ENCODE data around the gene NCDN. TPM values are rescaled to one million over a fixed set of nuclear protein-coding genes. Genes with fewer than 3 reads are reported as not detected.

NCDN gene
- total RNA-seq, 2 experiments from 2014 or later = 22.2 to 30.1 TPM

- Histone ChIP-seq H3K4me3 (ENCODE audit: low read depth, low read length, poor library complexity, severe bottlenecking) (no peak overlapping the region), H3K36me3 (ENCODE audit: insufficient read depth, low read length) (peaks cover 38% of the 10 kb centered on the region), H4K20me1 (ENCODE audit: insufficient read depth, low read length) (no peaks in the 10 kb centered on the region), H2AFZ (ENCODE audit: low read length) (no peak overlapping the region), H3K9me3 (ENCODE audit: low read length) (no peaks in the 10 kb centered on the region), H3K4me2 (ENCODE audit: low read length) (peak overlapping the region; percentile 18; the same call in 1 of the 2 replicates), H3K27ac (ENCODE audit: low read depth, low read length, poor library complexity, severe bottlenecking) (no peak overlapping the region), H3K9me2 (ENCODE audit: insufficient read depth, low read length) (no peaks in the 10 kb centered on the region), H3K79me2 (ENCODE audit: insufficient read depth, low read depth, low read length) (no peaks in the 10 kb centered on the region), H3K4me1 (ENCODE audit: insufficient read depth, low read length, poor library complexity, severe bottlenecking) (peaks cover 14% of the 10 kb centered on the region)
- intact Hi-C loops (cut with micrococcal nuclease; ENCODE audit: unreplicated experiment) = no loop called here
- POLR2A ChIA-PET = interaction anchor here (0.6 kb wide), 1 partner anchor 164 kb away, joined by 3 read pairs; no protein-coding TSS in a partner anchor
- CTCF ChIA-PET (ENCODE audit: unreplicated experiment) = interaction anchor here (0.6 kb wide), 1 partner anchor 146 kb away, joined by 3 read pairs; no protein-coding TSS in a partner anchor
- DNase-seq (ENCODE audit: low spot score) = no peak
- no TSS peak for BruUV-seq (replicated peaks)
- TF ChIP-seq EZH2phosphoT487 (IDR thresholded peaks at IDR 0.05; ENCODE audit: borderline replicate concordance, low read depth, low read length) = no peak
- TF ChIP-seq CTCF (conservative IDR thresholded peaks at IDR 0.05; ENCODE audit: low read length) = no peak
These were observed 18.4 kb upstream of the NCDN start for GRCh38 chr1:35539073-35539823.

DNA sequence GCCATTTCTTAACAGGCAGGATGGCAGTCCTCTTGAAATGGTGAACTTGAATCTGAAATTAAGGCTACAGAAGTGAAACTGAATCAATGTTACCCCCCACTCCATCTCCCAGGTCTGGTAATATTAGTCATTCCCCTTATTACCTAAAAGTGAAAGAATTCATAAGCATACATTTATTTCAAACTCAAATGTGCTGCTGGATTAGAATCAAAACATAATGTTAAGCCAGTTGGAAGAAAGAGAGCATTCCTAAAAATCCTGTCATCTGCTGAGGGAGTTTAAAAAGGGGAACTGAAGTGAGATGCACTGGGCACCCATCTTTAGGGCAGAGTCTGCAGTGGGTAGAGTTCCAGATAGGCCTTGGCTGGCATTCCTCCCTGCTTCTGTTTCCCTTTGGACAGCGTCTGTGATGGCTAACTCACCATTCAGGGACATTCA is 17.8 kb upstream of the NCDN start:
- H3K4me2 ChIP-seq (ENCODE audit: low read length) = no peak overlapping the region
- H3K27ac ChIP-seq (ENCODE audit: low read depth, low read length, poor library complexity, severe bottlenecking) = no peak overlapping the region
- POLR2A ChIA-PET = no interaction called here
- H4K20me1 ChIP-seq (ENCODE audit: insufficient read depth, low read length) = no peaks in the 10 kb centered on the region
- intact Hi-C loops (cut with micrococcal nuclease; ENCODE audit: unreplicated experiment) = no loop called here
- CTCF ChIA-PET (ENCODE audit: unreplicated experiment) = no interaction called here
- peaks cover 14% of the 10 kb centered on the region for H3K4me1 ChIP-seq (ENCODE audit: insufficient read depth, low read length, poor library complexity, severe bottlenecking)
- H3K4me3 ChIP-seq (ENCODE audit: low read depth, low read length, poor library complexity, severe bottlenecking) = no peak overlapping the region
- no peaks in the 10 kb centered on the region for H3K9me2 ChIP-seq (ENCODE audit: insufficient read depth, low read length)
- H2AFZ ChIP-seq (ENCODE audit: low read length) = no peak overlapping the region
- BruUV-seq (replicated peaks) = no TSS peak
- TF ChIP-seq EZH2phosphoT487 (IDR thresholded peaks at IDR 0.05; ENCODE audit: borderline replicate concordance, low read depth, low read length) = no peak
- no peak for TF ChIP-seq CTCF (conservative IDR thresholded peaks at IDR 0.05; ENCODE audit: low read length)
- peaks cover 40% of the 10 kb centered on the region for H3K36me3 ChIP-seq (ENCODE audit: insufficient read depth, low read length)
- no peaks in the 10 kb centered on the region for H3K79me2 ChIP-seq (ENCODE audit: insufficient read depth, low read depth, low read length)
- DNase-seq (ENCODE audit: low spot score) = no peak
- no peaks in the 10 kb centered on the region for H3K9me3 ChIP-seq (ENCODE audit: low read length)

DNA sequence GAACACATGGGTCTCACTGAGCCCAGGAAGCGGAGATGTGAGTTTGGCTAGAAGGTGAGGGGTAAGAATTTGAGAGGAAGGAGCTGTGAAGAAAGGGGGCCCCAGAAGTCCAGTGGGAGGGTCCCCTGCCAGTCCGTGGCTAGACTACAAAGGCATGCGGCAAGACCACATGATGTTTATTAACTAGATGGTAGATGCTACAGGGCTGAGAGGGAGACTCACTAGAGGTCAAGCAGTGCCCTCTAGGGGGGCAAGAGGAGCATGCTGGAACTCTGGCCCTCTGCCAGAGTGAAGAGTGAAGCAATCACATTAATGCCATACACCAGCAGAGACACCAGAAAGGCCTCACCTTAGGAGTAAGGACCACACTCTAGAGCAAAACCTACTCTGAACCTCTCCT is 12.6 kb upstream of the NCDN start:
- peaks cover 67% of the 10 kb centered on the region for H3K36me3 ChIP-seq (ENCODE audit: insufficient read depth, low read length)
- H3K79me2 ChIP-seq (ENCODE audit: insufficient read depth, low read depth, low read length) = no peaks in the 10 kb centered on the region
- H3K4me2 ChIP-seq (ENCODE audit: low read length) = no peak overlapping the region
- no peaks in the 10 kb centered on the region for H3K9me3 ChIP-seq (ENCODE audit: low read length)
- H3K4me1 ChIP-seq (ENCODE audit: insufficient read depth, low read length, poor library complexity, severe bottlenecking) = peaks cover 2% of the 10 kb centered on the region
- intact Hi-C loops (cut with micrococcal nuclease; ENCODE audit: unreplicated experiment) = loop anchor here (1.0 kb wide), 1 partner anchor 94 kb away; no protein-coding TSS in a partner anchor
- no peaks in the 10 kb centered on the region for H3K9me2 ChIP-seq (ENCODE audit: insufficient read depth, low read length)
- no peak overlapping the region for H3K4me3 ChIP-seq (ENCODE audit: low read depth, low read length, poor library complexity, severe bottlenecking)
- no peak overlapping the region for H3K27ac ChIP-seq (ENCODE audit: low read depth, low read length, poor library complexity, severe bottlenecking)
- H4K20me1 ChIP-seq (ENCODE audit: insufficient read depth, low read length) = no peaks in the 10 kb centered on the region
- peak; percentile 75 for TF ChIP-seq CTCF (conservative IDR thresholded peaks at IDR 0.05; ENCODE audit: low read length)
- no peak for TF ChIP-seq EZH2phosphoT487 (IDR thresholded peaks at IDR 0.05; ENCODE audit: borderline replicate concordance, low read depth, low read length)
- ChIA-PET CTCF (ENCODE audit: unreplicated experiment) (no interaction called here), POLR2A (interaction anchor here (0.6 to 1.4 kb wide), 2 partner anchors 26 to 94 kb away, joined by 3 read pairs; no protein-coding TSS in a partner anchor)
- H2AFZ ChIP-seq (ENCODE audit: low read length) = no peak overlapping the region
- no TSS peak for BruUV-seq (replicated peaks)
- peak; percentile 64 for DNase-seq (ENCODE audit: low spot score)

Data from OCI-LY7 (cell line).